Measurements from ENCODE around the gene PPM1H. TPM values are rescaled to one million over a fixed set of nuclear protein-coding genes. Genes with fewer than 3 reads are reported as not detected.
A peak's percentile ranks its signal among the peaks of the same experiment; 100 is the strongest.
"Not testable (repeated sequence)": the region's sequence is repeated elsewhere in the genome, so short reads cannot be mapped to it uniquely, and the experiment has no call there.

Gene PPM1H
- total and polyA plus RNA-seq, 4 donors = 2.3 to 7.2 (median 4.1) TPM

- H3K27ac ChIP-seq (ENCODE audit: low read depth in 1 of 2, low read length in 2 of 2); DNase-seq (ENCODE audit: low spot score); H3K9me3 ChIP-seq (ENCODE audit: control insufficient read depth in 4 of 4, low read length in 3 of 4); H3K4me1 ChIP-seq (ENCODE audit: control insufficient read depth in 4 of 4, insufficient read depth in 4 of 4, low read length in 3 of 4); H3K36me3 ChIP-seq (ENCODE audit: control insufficient read depth in 4 of 4, insufficient read depth in 3 of 4, low read depth in 1 of 4, low read length in 3 of 4); H3K9ac ChIP-seq (ENCODE audit: low read depth in 1 of 2, low read length in 2 of 2); H3K27me3 ChIP-seq (ENCODE audit: control insufficient read depth in 4 of 4, insufficient read depth in 4 of 4, low read length in 3 of 4); H3K4me3 ChIP-seq (ENCODE audit: low read depth in 1 of 3, low read length in 3 of 3): not testable (repeated sequence)
- 84% methylated on average over 4 of the region's 4 CpGs for WGBS
These were observed 7.4 kb upstream of the PPM1H start for GRCh38 chr12:62942316-62942715.

GRCh38 chr12:62934239-62934798, 631 bp downstream of the PPM1H start:
- H3K4me3 ChIP-seq (ENCODE audit: low read depth in 1 of 3, low read length in 3 of 3) = peak overlapping the region; percentile 59 to 95 (median 89)
- peak; percentile 42 for DNase-seq (ENCODE audit: low spot score)
- H3K9ac ChIP-seq (ENCODE audit: low read depth in 1 of 2, low read length in 2 of 2) = peak overlapping the region; percentile 51 to 53
- peaks cover 4 to 24% (median 14%) of the 10 kb centered on the region in 4 donors for H3K4me1 ChIP-seq (ENCODE audit: control insufficient read depth in 4 of 4, insufficient read depth in 4 of 4, low read length in 3 of 4)
- under 1% methylated on average over 48 of the region's 48 CpGs for WGBS
- H3K9me3 ChIP-seq (ENCODE audit: control insufficient read depth in 4 of 4, low read length in 3 of 4) = no peaks in the 10 kb centered on the region
- H3K27me3 ChIP-seq (ENCODE audit: control insufficient read depth in 4 of 4, insufficient read depth in 4 of 4, low read length in 3 of 4) = no peaks in the 10 kb centered on the region
- TF ChIP-seq YY1 (IDR thresholded peaks at IDR 0.05) = no peak
- no peak for TF ChIP-seq ZBTB33 (IDR thresholded peaks at IDR 0.05)
- no peak for TF ChIP-seq SP1 (IDR thresholded peaks at IDR 0.05)
- no peak for TF ChIP-seq RXRA (IDR thresholded peaks at IDR 0.05)
- no peak for TF ChIP-seq FOXA2 (IDR thresholded peaks at IDR 0.05)
- no peak for TF ChIP-seq HNF4A (conservative IDR thresholded peaks at IDR 0.05)
- TF ChIP-seq, protein P1, sequence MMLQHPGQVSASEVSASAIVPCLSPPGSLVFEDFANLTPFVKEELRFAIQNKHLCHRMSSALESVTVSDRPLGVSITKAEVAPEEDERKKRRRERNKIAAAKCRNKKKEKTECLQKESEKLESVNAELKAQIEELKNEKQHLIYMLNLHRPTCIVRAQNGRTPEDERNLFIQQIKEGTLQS (IDR thresholded peaks at IDR 0.05) = no peak
- no peak for TF ChIP-seq RAD21 (IDR thresholded peaks at IDR 0.05)
- TF ChIP-seq HNF4G (IDR thresholded peaks at IDR 0.05) = no peak
- no peak for TF ChIP-seq FOXA1 (IDR thresholded peaks at IDR 0.05)
- TF ChIP-seq JUND (IDR thresholded peaks at IDR 0.05) = no peak
- no peak for TF ChIP-seq EGR1 (IDR thresholded peaks at IDR 0.05; ENCODE audit: low read depth in 2 of 2)
- no peak for TF ChIP-seq TAF1 (conservative IDR thresholded peaks at IDR 0.05)
- no peak for TF ChIP-seq GABPA (IDR thresholded peaks at IDR 0.05 in 1 of 2, conservative IDR thresholded peaks at IDR 0.05 in 1 of 2)
- no peak for TF ChIP-seq MAX (IDR thresholded peaks at IDR 0.05)
- TF ChIP-seq, protein P2, sequence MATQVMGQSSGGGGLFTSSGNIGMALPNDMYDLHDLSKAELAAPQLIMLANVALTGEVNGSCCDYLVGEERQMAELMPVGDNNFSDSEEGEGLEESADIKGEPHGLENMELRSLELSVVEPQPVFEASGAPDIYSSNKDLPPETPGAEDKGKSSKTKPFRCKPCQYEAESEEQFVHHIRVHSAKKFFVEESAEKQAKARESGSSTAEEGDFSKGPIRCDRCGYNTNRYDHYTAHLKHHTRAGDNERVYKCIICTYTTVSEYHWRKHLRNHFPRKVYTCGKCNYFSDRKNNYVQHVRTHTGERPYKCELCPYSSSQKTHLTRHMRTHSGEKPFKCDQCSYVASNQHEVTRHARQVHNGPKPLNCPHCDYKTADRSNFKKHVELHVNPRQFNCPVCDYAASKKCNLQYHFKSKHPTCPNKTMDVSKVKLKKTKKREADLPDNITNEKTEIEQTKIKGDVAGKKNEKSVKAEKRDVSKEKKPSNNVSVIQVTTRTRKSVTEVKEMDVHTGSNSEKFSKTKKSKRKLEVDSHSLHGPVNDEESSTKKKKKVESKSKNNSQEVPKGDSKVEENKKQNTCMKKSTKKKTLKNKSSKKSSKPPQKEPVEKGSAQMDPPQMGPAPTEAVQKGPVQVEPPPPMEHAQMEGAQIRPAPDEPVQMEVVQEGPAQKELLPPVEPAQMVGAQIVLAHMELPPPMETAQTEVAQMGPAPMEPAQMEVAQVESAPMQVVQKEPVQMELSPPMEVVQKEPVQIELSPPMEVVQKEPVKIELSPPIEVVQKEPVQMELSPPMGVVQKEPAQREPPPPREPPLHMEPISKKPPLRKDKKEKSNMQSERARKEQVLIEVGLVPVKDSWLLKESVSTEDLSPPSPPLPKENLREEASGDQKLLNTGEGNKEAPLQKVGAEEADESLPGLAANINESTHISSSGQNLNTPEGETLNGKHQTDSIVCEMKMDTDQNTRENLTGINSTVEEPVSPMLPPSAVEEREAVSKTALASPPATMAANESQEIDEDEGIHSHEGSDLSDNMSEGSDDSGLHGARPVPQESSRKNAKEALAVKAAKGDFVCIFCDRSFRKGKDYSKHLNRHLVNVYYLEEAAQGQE (IDR thresholded peaks at IDR 0.05) = no peak
- H3K27ac ChIP-seq (ENCODE audit: low read depth in 1 of 2, low read length in 2 of 2) = peak overlapping the region; percentile 60 to 64
- H3K36me3 ChIP-seq (ENCODE audit: control insufficient read depth in 4 of 4, insufficient read depth in 3 of 4, low read depth in 1 of 4, low read length in 3 of 4) = no peaks in the 10 kb centered on the region

All from liver (tissue), 9 donors.